ENCODE data around the gene SCYGR2. TPM values are rescaled to one million over a fixed set of nuclear protein-coding genes. Genes with fewer than 3 reads are reported as not detected.

The SCYGR2 gene
- total and polyA plus RNA-seq, 4 donors, result not detected

- no peak for TF ChIP-seq REST (IDR thresholded peaks at IDR 0.05)
- no peak for TF ChIP-seq ATF3 (IDR thresholded peaks at IDR 0.05)
- no peak for TF ChIP-seq JUND (IDR thresholded peaks at IDR 0.05)
- TF ChIP-seq SP1 (IDR thresholded peaks at IDR 0.05), result no peak
Observed at GRCh38 chr2:227630322-227630721, 31.6 kb downstream of the SCYGR2 start (continued).

GRCh38 chr2:227632827-227633226, 34.1 kb downstream of the SCYGR2 start:
- WGBS, result 87% methylated on average over 6 of the region's 6 CpGs
- DNase-seq (ENCODE audit: low spot score), result no peak
- Histone ChIP-seq H3K36me3 (ENCODE audit: control insufficient read depth in 4 of 4, insufficient read depth in 3 of 4, low read depth in 1 of 4, low read length in 3 of 4) (no peaks in the 10 kb centered on the region), H3K9ac (ENCODE audit: low read depth in 1 of 2, low read length in 2 of 2) (no peak overlapping the region), H3K4me1 (ENCODE audit: control insufficient read depth in 4 of 4, insufficient read depth in 4 of 4, low read length in 3 of 4) (no peaks in the 10 kb centered on the region), H3K27ac (ENCODE audit: low read depth in 1 of 2, low read length in 2 of 2) (no peak overlapping the region), H3K4me3 (ENCODE audit: low read depth in 1 of 3, low read length in 3 of 3) (no peak overlapping the region), H3K27me3 (ENCODE audit: control insufficient read depth in 4 of 4, insufficient read depth in 4 of 4, low read length in 3 of 4) (no peaks in the 10 kb centered on the region), H3K9me3 (ENCODE audit: control insufficient read depth in 4 of 4, low read length in 3 of 4) (no peaks in the 10 kb centered on the region)
- no peak for TF ChIP-seq HNF4A (conservative IDR thresholded peaks at IDR 0.05)
- TF ChIP-seq REST (IDR thresholded peaks at IDR 0.05), result no peak
- no peak for TF ChIP-seq MAX (IDR thresholded peaks at IDR 0.05)
- no peak for TF ChIP-seq ZBTB33 (IDR thresholded peaks at IDR 0.05)
- no peak for TF ChIP-seq GABPA (IDR thresholded peaks at IDR 0.05 in 1 of 2, conservative IDR thresholded peaks at IDR 0.05 in 1 of 2)
- no peak for TF ChIP-seq EGR1 (IDR thresholded peaks at IDR 0.05; ENCODE audit: low read depth in 2 of 2)
- TF ChIP-seq NR2F2 (IDR thresholded peaks at IDR 0.05), result no peak
- TF ChIP-seq ATF3 (IDR thresholded peaks at IDR 0.05), result no peak
- TF ChIP-seq JUND (IDR thresholded peaks at IDR 0.05), result no peak
- TF ChIP-seq YY1 (IDR thresholded peaks at IDR 0.05), result no peak
- no peak for TF ChIP-seq SP1 (IDR thresholded peaks at IDR 0.05)
- no peak for TF ChIP-seq FOXA1 (IDR thresholded peaks at IDR 0.05)
- no peak for TF ChIP-seq TAF1 (conservative IDR thresholded peaks at IDR 0.05)
- TF ChIP-seq RAD21 (IDR thresholded peaks at IDR 0.05), result no peak

Measured in liver (tissue), 9 donors.